Activated CD4-positive, alpha-beta T cell treated with anti-CD3 and anti-CD28 coated beads for 4 hours (primary cell): Measurements from ENCODE around the gene OPHN1.
"Not testable (repeated sequence)": the region's sequence is repeated elsewhere in the genome, so short reads cannot be mapped to it uniquely, and the experiment has no call there.

Source experiments
- DNase-seq, 2 donors: peaks; one replicate each; pipeline ENCODE4 v3.0.0-alpha.2; 2020

The OPHN1 gene

GRCh38 chrX:68420559-68420958 lies 12.7 kb downstream of the OPHN1 start:
- DNase-seq: no peak

- no peak for DNase-seq
Observed at GRCh38 chrX:68419975-68420374, 13.3 kb downstream of the OPHN1 start.

DNA sequence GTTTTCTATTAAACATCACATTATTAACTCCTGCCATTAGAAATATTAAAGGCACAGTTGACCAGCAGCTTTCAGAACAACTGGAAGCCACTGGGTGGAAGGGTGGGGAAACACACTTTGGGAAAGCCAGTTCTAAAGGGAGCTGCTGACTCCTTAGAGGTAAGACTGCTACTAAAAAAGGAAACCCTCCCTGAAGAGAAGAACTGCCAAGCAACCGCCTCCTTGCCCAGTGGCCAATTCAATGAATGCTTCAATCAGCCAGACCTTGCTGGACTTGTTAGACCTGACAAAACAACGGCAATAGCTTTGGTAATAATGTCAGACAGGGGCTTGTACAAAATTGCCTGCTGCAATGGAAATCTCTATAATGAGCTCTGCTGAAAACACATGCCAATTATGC lies 15.6 kb downstream of the OPHN1 start:
- DNase-seq: no peak

DNA sequence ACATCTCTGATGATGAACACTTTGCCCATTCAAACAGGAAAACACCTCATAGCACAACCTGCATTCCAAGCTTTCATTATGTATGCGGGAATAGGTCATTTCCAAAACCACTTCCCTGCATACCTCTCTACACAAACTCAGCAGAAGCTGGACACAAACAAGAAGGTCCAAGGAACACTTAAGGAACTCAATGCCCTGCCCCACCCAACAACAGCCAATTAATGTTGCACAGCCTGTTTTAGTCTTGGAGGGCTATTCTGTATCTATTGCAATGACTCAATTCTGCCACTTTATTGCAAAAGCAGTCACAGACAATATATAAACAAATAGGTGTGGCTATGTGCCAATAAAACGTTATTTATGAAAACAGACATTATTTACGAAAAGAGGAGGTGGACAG lies 16.7 kb downstream of the OPHN1 start:
- DNase-seq: no peak

DNA sequence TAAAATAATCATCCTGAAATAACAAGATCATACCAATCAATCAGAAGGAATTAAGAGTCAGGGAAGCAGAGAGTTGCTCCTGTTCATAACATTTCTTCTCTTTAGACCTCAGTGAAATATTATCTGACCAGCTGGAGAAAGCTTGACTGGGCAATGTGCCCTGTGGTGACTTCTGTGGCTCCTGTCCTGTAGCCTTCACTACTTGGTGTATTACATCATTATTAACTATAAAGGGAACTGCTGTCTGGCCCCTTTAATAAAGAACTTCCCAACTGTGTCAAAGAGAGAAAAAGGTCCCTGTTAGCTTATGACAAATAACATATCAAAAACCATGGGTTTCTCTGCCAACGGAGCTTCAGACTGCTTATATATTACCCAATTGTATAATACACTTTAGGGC lies 18.0 kb downstream of the OPHN1 start:
- no peak for DNase-seq

GRCh38 chrX:68413254-68413653 lies 20.0 kb downstream of the OPHN1 start:
- DNase-seq: no peak

DNA sequence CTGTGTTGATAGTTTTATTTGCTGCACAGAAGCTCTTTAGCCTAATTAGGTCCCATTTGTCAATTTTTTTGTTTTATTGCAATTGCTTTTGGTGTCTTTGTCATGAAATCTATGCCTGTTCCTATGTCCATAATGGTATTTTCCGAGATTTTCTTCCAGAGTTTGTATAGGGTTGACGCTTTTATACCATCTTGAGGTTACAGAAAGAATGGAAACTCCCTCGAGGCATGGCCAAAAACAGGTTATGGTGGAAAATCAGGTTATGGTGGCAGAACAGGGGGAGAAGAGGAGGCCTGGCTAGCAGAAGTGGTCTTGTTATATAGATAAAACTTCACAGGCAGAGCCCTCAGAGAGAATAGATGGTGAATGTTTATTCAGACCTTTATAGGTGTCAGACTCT lies 21.6 kb downstream of the OPHN1 start:
- DNase-seq: no peak

DNA sequence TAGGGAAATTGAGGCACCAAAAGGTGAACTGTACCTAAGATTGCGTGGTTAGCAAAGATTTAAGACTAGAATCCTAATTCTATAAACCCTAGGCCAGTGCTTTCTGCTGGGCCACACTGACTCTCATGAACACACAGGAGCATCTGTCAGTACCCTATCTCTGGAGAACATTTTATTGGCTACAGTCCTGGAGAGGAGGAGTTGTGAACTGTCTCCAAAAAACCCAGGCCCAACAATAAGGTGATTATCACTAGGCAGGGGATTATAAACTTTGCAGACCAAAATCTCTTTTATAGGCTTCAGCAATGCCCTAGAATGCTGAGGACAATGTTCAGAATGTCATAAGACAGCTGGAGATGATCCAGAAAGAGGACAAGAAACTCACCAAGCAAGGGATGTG lies 24.1 kb downstream of the OPHN1 start:
- no peak for DNase-seq

GRCh38 chrX:68403522-68403921 lies 29.8 kb downstream of the OPHN1 start:
- no peak for DNase-seq

GRCh38 chrX:68403038-68403437 lies 30.3 kb downstream of the OPHN1 start:
- no peak for DNase-seq

DNA sequence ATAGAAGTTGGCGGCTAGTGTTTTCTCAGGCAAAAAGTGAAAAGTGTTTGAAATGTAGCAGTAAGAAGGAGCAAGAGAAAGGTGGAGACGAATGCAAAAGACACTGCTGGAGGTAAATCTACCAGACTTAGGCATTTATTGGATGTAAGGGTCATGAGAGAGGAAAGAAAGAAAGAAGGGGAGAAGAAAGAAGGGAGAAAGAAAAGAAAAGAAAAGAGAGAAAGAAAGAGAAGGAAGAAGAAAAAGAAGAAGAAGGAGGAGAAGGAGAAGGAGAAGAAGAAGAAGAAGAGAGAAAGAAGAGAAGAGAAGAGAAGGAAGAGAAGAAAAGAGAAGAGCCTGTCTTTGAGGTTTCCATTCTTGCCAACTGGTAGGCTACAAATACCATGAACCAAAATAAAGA lies 31.2 kb downstream of the OPHN1 start:
- DNase-seq: no peak

DNA sequence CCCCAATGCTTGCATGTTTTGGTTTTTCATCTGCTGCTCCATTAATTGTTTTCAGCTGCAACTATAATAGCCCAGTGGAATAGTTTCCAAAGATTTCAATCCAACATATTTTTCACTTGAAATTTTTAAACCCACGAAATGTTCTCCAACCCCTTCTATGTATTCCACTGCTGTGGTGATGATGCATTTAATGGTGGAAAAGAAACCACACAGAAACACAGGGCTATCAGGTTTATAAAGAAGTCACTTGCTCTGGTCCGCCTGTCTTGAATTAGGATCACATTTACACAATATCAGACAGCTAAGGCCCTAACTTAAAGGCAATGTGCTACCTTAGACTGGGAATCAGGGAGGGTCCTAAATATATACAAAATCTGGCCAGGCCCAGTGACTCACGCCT lies 35.0 kb downstream of the OPHN1 start:
- DNase-seq: no peak

DNA sequence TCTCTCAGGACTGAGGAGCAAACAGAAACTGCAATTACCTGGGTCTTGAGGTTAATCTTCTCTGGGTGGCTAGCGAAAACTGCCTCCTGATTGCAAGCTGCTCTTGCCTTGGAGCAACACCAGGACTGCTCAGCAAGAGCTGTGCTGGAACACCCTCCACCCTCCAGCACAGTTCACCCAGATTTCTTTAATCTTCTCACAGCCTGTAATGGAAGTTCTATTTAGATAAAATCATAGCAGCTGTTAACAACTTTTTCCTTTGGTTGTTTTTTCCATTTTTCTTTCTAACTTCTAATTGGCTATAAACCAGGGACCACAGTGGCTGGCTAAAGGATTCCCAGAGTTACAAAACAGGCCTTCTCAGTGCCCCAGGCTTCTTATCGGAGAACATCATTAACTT lies 36.3 kb downstream of the OPHN1 start:
- no peak for DNase-seq

- not testable (repeated sequence) for DNase-seq
Observed at GRCh38 chrX:68389419-68389960, 43.8 kb downstream of the OPHN1 start.

DNA sequence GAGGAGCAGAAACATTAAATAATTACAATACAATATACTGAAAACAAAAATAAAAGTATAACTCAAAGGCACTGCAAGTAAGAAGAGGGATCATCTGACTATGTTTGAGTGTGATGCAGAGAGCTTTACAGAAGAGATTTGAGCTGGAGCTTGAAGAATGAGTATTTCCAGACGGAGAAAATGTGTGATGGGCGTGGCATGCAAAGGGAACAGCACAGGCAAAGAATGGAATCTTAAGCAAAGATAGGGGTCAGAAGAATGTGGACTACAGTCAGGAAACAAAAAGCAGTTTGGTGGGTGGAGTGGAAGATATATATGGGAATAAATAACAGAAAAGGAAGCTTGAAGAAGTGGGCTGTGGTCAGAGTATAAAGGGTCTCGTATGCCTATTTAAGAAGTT lies 45.5 kb downstream of the OPHN1 start:
- no peak for DNase-seq

DNA sequence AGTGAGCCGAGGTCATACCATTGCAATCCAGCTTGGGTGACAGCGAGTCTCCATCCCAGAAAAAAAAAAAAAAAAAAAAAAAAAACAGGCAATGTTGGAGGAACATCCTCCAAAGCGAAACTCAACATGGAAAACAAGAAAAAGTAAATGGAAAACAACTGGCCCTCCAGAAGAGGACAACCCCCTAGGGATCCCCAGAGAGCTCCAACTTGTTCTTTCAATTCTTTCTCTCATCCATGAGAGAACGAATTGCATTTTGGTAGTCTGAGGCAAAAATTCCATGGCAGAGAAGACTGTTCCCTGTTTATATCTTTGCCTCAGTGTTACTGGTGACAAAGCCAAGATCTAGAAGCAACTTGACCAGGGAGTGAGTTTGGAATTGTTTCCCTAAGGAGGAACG lies 49.8 kb downstream of the OPHN1 start:
- no peak for DNase-seq

DNA sequence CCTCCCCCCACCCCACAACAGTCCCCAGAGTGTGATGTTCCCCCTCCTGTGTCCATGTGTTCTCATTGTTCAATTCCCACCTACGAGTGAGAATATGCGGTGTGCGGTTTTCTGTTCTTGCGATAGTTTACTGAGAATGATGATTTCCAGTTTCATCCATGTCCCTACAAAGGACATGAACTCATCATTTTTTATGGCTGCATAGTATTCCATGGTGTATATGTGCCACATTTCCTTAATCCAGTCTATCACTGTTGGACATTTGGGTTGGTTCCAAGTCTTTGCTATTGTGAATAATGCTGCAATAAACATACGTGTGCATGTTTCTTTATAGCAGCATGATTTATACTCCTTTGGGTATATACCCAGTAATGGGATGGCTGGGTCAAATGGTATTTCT lies 55.7 kb downstream of the OPHN1 start:
- not testable (repeated sequence) for DNase-seq

DNA sequence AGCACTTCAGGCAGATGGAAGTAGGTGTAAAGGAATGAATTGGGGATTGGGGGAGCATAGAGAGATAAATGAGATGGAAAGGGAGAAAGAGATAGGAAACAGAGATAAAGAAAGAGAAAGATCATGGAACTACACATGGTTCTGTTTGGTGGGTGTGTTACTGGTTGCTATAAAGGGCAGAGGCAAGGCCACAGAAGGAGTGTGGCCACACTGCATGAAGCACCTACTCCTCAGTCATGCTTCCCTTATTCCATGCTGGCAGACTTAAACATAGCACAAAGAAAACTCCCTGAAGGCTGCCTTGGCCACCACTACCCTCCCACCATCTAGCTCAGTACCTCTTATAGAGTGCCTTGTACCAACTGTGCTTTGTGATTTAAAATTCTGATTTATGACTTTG lies 56.9 kb downstream of the OPHN1 start:
- no peak for DNase-seq

DNA sequence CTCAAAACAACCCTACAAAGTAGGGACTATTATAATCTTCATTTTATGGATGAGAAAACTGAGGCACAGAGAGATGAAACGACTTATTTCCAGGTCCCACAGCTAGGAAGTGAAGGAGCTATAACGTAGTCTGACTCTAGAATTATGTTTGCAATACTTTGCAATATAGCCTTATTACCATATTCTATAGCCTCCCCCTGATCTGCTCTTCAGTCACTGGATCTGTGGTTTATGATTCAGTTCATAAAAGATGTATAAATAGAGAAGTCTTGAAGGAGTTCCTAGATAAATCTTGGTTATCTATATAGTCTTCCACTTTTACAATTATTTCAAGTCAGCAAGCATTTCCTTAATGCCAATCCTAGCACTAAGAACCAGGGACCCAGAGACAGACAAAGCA lies 57.5 kb downstream of the OPHN1 start:
- no peak for DNase-seq

- no peak for DNase-seq
Observed at GRCh38 chrX:68372665-68373064, 60.6 kb downstream of the OPHN1 start.

GRCh38 chrX:68369559-68369958 lies 63.7 kb downstream of the OPHN1 start:
- DNase-seq: no peak

GRCh38 chrX:68365341-68365740 lies 68.0 kb downstream of the OPHN1 start:
- DNase-seq: no peak

GRCh38 chrX:68363984-68364383 lies 69.3 kb downstream of the OPHN1 start:
- DNase-seq: no peak

GRCh38 chrX:68358679-68359078 lies 74.6 kb downstream of the OPHN1 start:
- DNase-seq: no peak

- DNase-seq: no peak
Observed at GRCh38 chrX:68355629-68355920, 77.7 kb downstream of the OPHN1 start.
